Measurements from ENCODE around the gene ENKD1.
A peak's percentile ranks its signal among the peaks of the same experiment; 100 is the strongest.
"Not testable (repeated sequence)": the region's sequence is repeated elsewhere in the genome, so short reads cannot be mapped to it uniquely, and the experiment has no call there.

The ENKD1 gene

GRCh38 chr16:67666559-67667452 lies at the start of gene ENKD1, which contains the start of gene C16orf86:
Gene ENKD1, minus strand, starts transcription at chr16:67666750. Its CDS starts 308 bp downstream, at chr16:67666442.
Gene C16orf86, plus strand, starts transcription at chr16:67666814. Its CDS starts 157 bp downstream, at chr16:67666971.
- DNase-seq: peak in 49 of 51 donors; percentile 5 to 87 (median 73)

- no peak for DNase-seq
Measured at GRCh38 chr16:67716097-67716496, 49.5 kb upstream of the ENKD1 start.

GRCh38 chr16:67714522-67714921 lies 48.0 kb upstream of the ENKD1 start:
- DNase-seq: no peak

- DNase-seq: no peak
Measured at GRCh38 chr16:67713647-67714273, 47.2 kb upstream of the ENKD1 start.

- DNase-seq: no peak
Measured at GRCh38 chr16:67710607-67711006, 44.1 kb upstream of the ENKD1 start.

- no peak for DNase-seq
Measured at GRCh38 chr16:67709050-67709449, 42.5 kb upstream of the ENKD1 start.

- DNase-seq: no peak
Measured at GRCh38 chr16:67708368-67708771, 41.8 kb upstream of the ENKD1 start.

- no peak for DNase-seq
Measured at GRCh38 chr16:67707790-67708189, 41.2 kb upstream of the ENKD1 start.

GRCh38 chr16:67707210-67707609 lies 40.7 kb upstream of the ENKD1 start:
- no peak for DNase-seq

GRCh38 chr16:67704110-67704509 lies 37.6 kb upstream of the ENKD1 start:
- DNase-seq: no peak

GRCh38 chr16:67703626-67704025 lies 37.1 kb upstream of the ENKD1 start:
- no peak for DNase-seq

- DNase-seq: no peak
Measured at GRCh38 chr16:67702130-67702529, 35.6 kb upstream of the ENKD1 start.

- DNase-seq: no peak
Measured at GRCh38 chr16:67701420-67701819, 34.9 kb upstream of the ENKD1 start.

- no peak for DNase-seq
Measured at GRCh38 chr16:67699265-67699664, 32.7 kb upstream of the ENKD1 start.

- DNase-seq: no peak
Measured at GRCh38 chr16:67697422-67698185, 31.1 kb upstream of the ENKD1 start.

GRCh38 chr16:67694611-67695010 lies 28.1 kb upstream of the ENKD1 start:
- no peak for DNase-seq

- DNase-seq: not testable (repeated sequence)
Measured at GRCh38 chr16:67693517-67694285, 27.2 kb upstream of the ENKD1 start.

- DNase-seq: no peak
Measured at GRCh38 chr16:67685388-67686112, 19.0 kb upstream of the ENKD1 start.

GRCh38 chr16:67683767-67684166 lies 17.2 kb upstream of the ENKD1 start:
- no peak for DNase-seq
